ENCODE measurements around the gene RNF213.
"Not testable (repeated sequence)": the region's sequence is repeated elsewhere in the genome, so short reads cannot be mapped to it uniquely, and the experiment has no call there.

The RNF213 gene

GRCh38 chr17:80253631-80254395 is 6.8 kb upstream of the RNF213 start:
- DNase-seq, result no peak

- no peak for DNase-seq
Measured at GRCh38 chr17:80254396-80255251, 6.0 kb upstream of the RNF213 start.

GRCh38 chr17:80256034-80256350 is 4.7 kb upstream of the RNF213 start:
- DNase-seq, result no peak

GRCh38 chr17:80257716-80258213 is 2.9 kb upstream of the RNF213 start:
- DNase-seq, result no peak

- not testable (repeated sequence) for DNase-seq
Measured at GRCh38 chr17:80258296-80258695, 2.4 kb upstream of the RNF213 start.

- no peak for DNase-seq
Measured at GRCh38 chr17:80259457-80260068, 1.1 kb upstream of the RNF213 start.

GRCh38 chr17:80260069-80260535 is 550 bp upstream of the RNF213 start:
- peak; percentile 70 to 84 for DNase-seq

- DNase-seq, result no peak
Measured at GRCh38 chr17:80261159-80261894, 675 bp downstream of the RNF213 start.

- no peak for DNase-seq
Measured at GRCh38 chr17:80261895-80262279, 1.2 kb downstream of the RNF213 start.

GRCh38 chr17:80262291-80262690 is 1.6 kb downstream of the RNF213 start:
- no peak for DNase-seq

- no peak for DNase-seq
Measured at GRCh38 chr17:80262775-80263244, 2.2 kb downstream of the RNF213 start.

GRCh38 chr17:80263253-80264204 is 2.9 kb downstream of the RNF213 start:
- DNase-seq, result no peak

- DNase-seq, result no peak
Measured at GRCh38 chr17:80264205-80265075, 3.8 kb downstream of the RNF213 start.

- DNase-seq, result no peak
Measured at GRCh38 chr17:80265205-80266068, 4.8 kb downstream of the RNF213 start.

GRCh38 chr17:80267391-80267790 is 6.7 kb downstream of the RNF213 start:
- no peak for DNase-seq

GRCh38 chr17:80268427-80268826 is 7.8 kb downstream of the RNF213 start:
- DNase-seq, result no peak

- DNase-seq, result no peak
Measured at GRCh38 chr17:80269405-80269807, 8.8 kb downstream of the RNF213 start.

- DNase-seq, result no peak
Measured at GRCh38 chr17:80270104-80270503, 9.5 kb downstream of the RNF213 start.

GRCh38 chr17:80270836-80271235 is 10.2 kb downstream of the RNF213 start:
- peak in 1 of 2 experiments; percentile 33 for DNase-seq

All from NCI-H1930 (cell line).